Muscle layer of colon (tissue), 2 donors: Measurements from ENCODE around the gene INTS11.
A peak's percentile ranks its signal among the peaks of the same experiment; 100 is the strongest.

ENCODE experiments used
- H3K27ac ChIP-seq: one replicate; pipeline ENCODE4 v1.7.0; 2013; ENCODE audit warnings: low read depth, mild to moderate bottlenecking, low read length, moderate library complexity
- H3K27me3 ChIP-seq, 2 donors: one replicate each; pipeline ENCODE4 v1.7.0; 2013; ENCODE audit warnings: low read length in 2 of 2, mild to moderate bottlenecking in 2 of 2; ENCODE audit not compliant: insufficient read depth in 2 of 2, control insufficient read depth in 1 of 2
- H3K36me3 ChIP-seq: one replicate; pipeline ENCODE4 v1.7.0; 2013; ENCODE audit warnings: mild to moderate bottlenecking, low read length; ENCODE audit not compliant: insufficient read depth
- H3K4me1 ChIP-seq: one replicate; pipeline ENCODE4 v1.7.0; 2013; ENCODE audit warnings: mild to moderate bottlenecking, low read length; ENCODE audit not compliant: insufficient read depth
- H3K4me3 ChIP-seq, 2 donors: one replicate each; pipeline ENCODE4 v1.7.0; 2013; ENCODE audit warnings: low read length in 2 of 2, low read depth in 1 of 2, mild to moderate bottlenecking in 1 of 2, moderate library complexity in 1 of 2
- H3K9ac ChIP-seq: one replicate; pipeline ENCODE4 v1.7.0; 2013; ENCODE audit warnings: low read length
- H3K9me3 ChIP-seq: one replicate; pipeline ENCODE4 v1.7.0; 2013; ENCODE audit warnings: mild to moderate bottlenecking, low read length
- donor health status: abdominal sarcoma.
- donor health status: Adenocarcinoma of cecum.

The INTS11 gene

DNA sequence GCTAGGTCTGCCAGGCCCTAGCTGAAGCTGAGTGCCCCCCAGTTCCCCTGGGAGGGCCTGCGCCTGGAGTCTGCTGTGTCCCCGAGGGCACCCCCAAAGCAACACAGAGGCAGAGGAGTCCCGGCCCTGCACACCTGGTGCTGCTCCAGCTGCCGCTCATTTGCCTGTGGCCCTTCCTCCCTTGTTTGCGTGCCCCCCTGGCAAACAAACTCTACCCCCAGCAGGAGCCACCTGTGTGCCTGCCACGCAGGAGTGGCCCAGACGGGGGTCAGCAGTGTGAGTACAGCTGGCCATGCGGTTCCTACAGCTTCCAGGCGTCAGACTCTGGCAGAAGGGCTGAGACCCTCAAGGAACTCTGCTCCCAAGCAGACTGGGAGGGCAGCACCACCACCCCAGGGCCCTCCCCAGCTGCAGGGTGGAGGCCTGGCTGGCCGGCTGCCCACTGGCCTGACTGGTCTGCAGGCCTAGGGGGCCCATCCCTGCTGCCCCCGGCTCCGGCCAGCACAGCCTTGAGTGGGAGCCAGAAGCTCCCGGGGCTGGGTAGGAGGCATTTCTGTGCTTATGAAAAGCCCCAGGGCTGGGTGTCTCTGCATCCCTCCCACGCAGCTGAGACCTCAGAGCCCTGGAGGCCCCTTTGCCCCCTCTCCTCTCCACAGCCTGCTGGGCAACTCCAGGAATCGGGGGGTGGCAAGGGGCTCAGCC lies 6.1 kb upstream of the INTS11 start:
- Histone ChIP-seq H3K9me3 (no peaks in the 10 kb centered on the region), H3K36me3 (no peaks in the 10 kb centered on the region), H3K4me3 (no peak overlapping the region), H3K4me1 (peaks cover 8% of the 10 kb centered on the region), H3K9ac (no peak overlapping the region), H3K27me3 (peaks cover 0 to 8% of the 10 kb centered on the region in 2 donors), H3K27ac (no peak overlapping the region)

DNA sequence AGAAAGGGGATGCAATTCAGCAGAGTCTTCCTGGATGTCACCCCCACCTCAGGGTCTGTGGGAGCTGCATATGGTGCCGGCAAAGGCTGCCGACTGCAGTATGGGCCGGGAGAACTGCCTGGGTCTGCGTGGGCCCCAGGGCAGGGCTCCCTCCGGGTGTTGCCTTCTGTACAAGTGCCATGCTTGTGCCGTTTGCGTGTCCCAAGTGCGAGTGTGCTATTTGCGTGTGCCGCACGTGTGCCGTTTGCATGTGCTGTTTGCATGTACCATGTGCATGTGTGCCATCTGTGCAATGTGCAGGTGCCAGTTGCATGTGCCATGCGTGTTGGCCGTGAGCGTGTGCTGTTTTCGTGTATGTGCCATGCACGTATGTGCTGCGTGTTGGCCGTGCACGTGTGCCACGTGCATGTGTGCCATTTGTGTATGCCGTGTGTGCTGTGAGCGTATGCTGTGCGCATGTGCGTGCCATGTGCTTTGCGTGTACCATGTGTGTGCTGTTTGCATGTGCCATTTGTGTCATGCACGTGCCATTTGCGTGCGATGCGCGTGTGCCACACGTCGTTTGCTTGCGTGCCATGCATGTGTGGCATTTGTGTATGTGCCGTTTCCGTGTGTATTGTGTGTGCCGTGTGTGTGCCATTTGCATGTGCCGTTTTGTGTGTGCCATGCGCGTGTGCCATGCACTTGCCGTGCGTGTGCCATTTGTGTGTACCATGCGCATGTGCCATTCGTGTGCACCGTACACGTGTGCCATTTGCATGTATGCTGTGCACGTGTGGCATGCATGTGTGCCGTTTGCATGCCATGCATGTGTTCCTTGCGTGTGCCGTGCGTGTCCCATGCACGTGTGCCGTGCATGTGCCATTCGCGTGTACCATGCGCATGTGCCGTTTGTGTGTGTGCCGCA lies 5.1 kb upstream of the INTS11 start:
- Histone ChIP-seq H3K36me3 (no peaks in the 10 kb centered on the region), H3K9me3 (no peaks in the 10 kb centered on the region), H3K27me3 (peaks cover 0 to 8% of the 10 kb centered on the region in 2 donors), H3K4me1 (peaks cover 13% of the 10 kb centered on the region), H3K27ac (no peak overlapping the region), H3K4me3 (no peak overlapping the region), H3K9ac (no peak overlapping the region)

DNA sequence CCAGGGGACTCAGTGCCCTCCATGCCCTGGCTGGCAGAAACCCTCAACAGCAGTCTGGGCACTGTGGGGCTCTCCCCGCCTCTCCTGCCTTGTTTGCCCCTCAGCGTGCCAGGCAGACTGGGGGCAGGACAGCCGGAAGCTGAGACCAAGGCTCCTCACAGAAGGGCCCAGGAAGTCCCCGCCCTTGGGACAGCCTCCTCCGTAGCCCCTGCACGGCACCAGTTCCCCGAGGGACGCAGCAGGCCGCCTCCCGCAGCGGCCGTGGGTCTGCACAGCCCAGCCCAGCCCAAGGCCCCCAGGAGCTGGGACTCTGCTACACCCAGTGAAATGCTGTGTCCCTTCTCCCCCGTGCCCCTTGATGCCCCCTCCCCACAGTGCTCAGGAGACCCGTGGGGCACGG lies 3.8 kb upstream of the INTS11 start:
- Histone ChIP-seq H3K9ac (no peak overlapping the region), H3K36me3 (no peaks in the 10 kb centered on the region), H3K4me3 (no peak overlapping the region), H3K27me3 (peaks cover 0 to 8% of the 10 kb centered on the region in 2 donors), H3K4me1 (peaks cover 17% of the 10 kb centered on the region), H3K27ac (no peak overlapping the region), H3K9me3 (no peaks in the 10 kb centered on the region)

DNA sequence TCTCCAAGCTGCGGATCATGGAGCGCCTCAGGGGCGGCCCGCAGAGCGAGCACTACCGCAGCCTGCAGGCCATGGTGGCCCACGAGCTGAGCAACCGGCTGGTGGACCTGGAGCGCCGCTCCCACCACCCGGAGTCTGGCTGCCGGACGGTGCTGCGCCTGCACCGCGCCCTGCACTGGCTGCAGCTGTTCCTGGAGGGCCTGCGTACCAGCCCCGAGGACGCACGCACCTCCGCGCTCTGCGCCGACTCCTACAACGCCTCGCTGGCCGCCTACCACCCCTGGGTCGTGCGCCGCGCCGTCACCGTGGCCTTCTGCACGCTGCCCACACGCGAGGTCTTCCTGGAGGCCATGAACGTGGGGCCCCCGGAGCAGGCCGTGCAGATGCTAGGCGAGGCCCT lies 2.8 kb upstream of the INTS11 start:
- H3K9me3 ChIP-seq: no peaks in the 10 kb centered on the region
- H3K4me3 ChIP-seq: no peak overlapping the region
- H3K36me3 ChIP-seq: no peaks in the 10 kb centered on the region
- no peak overlapping the region for H3K27ac ChIP-seq
- H3K9ac ChIP-seq: no peak overlapping the region
- peaks cover 18% of the 10 kb centered on the region for H3K4me1 ChIP-seq
- H3K27me3 ChIP-seq: peaks cover 0 to 8% of the 10 kb centered on the region in 2 donors

DNA sequence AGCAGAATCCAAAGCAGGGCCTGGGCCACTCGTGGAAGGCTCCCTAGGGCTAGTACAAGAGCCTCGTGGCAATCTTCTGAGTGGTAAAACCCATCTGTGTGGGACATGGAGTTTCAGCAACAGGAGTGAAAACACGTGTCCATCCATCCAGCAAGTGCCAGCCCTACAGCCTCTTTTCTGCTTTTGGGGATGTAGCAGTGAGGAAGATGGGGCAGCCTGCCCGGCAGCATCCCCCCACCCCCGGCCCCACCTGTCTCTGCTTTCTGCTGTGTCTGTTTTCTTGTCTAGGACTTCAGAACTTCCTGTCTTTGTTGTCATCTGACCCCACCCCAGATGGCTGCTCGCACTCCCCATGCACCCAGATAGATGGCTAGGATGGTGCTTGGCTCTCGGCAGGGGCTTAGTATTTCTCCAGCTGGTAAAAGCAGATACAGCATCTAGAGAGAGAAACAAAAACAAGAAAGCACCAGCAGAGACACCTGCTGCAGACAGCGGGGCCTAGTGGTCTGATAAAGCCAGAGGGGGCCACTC lies 1.7 kb upstream of the INTS11 start:
- H3K36me3 ChIP-seq: no peaks in the 10 kb centered on the region
- peaks cover 24% of the 10 kb centered on the region for H3K4me1 ChIP-seq
- H3K27ac ChIP-seq: no peak overlapping the region
- no peaks in the 10 kb centered on the region for H3K9me3 ChIP-seq
- no peak overlapping the region for H3K9ac ChIP-seq
- peaks cover 0 to 6% of the 10 kb centered on the region in 2 donors for H3K27me3 ChIP-seq
- H3K4me3 ChIP-seq: peak overlapping the region in 1 of 2 donors; percentile 77

DNA sequence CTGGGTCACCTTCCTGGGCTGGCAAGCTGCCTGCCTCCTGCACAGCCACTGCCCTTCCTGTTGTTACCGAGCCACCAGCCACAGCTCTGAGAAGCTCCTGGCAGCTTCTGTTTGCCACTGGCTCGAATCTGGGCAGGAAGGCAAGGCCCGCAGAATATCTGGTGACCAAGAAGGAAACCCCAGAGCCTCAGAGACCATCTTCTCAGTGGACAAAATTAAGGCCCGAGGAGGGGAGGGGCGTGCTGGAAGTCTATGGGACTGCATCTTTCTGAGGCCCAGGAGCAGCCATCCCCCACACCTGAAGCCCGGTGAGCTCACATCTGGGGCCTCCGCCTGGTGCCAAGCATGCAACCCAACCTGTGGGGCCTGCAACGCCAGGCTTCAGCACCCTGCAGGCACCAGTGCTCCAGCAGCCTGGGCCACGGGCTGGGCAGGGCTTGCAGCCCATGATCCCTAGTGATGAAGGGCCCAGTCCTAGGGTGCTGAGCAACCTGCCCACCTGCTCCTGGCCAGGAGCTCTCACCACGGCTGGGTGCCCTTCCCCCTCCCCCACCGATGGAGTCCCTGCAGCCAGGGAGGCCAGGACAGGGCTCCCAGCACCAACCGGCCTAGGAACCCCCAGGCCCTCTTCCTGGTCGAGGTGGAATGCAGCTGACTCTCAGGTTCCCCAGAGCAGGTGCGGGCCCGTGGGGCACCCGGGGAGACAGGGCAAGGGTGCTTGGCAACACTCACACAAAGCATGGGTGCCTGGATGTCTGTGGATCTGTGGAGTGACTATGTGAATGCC lies 1.0 kb upstream of the INTS11 start:
- no peaks in the 10 kb centered on the region for H3K27me3 ChIP-seq
- peaks cover under 1% of the 10 kb centered on the region for H3K36me3 ChIP-seq
- H3K9ac ChIP-seq: peak overlapping the region; percentile 44
- peak overlapping the region; percentile 77 to 91 for H3K4me3 ChIP-seq
- peaks cover 24% of the 10 kb centered on the region for H3K4me1 ChIP-seq
- H3K27ac ChIP-seq: peak overlapping the region; percentile 88
- no peaks in the 10 kb centered on the region for H3K9me3 ChIP-seq

DNA sequence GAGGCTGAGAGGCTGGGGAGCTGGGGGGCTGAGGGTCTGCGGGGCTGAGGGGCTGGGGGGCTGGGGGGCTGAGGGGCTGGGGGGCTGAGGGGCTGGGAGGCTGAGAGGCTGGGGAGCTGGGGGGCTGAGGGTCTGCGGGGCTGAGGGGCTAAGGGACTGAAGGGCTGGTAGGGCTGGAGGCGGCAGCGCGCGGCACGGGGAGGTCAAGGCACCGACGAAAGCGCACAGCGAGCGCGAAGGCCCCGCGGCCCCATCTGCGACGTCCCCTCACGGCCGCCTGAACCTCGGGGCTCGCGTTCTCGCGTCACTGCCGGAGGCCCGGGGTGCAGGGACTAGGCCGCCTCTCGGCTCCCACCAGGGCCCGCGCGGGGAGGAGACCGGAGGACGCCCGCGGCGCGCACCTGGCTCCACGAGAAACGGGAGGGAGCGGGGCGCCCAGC lies 356 bp downstream of the INTS11 start:
- peaks cover 27% of the 10 kb centered on the region for H3K4me1 ChIP-seq
- H3K4me3 ChIP-seq: peak overlapping the region; percentile 59 to 91
- H3K27ac ChIP-seq: peak overlapping the region; percentile 86
- H3K27me3 ChIP-seq: no peaks in the 10 kb centered on the region
- H3K36me3 ChIP-seq: peaks cover 14% of the 10 kb centered on the region
- no peak overlapping the region for H3K9ac ChIP-seq
- no peaks in the 10 kb centered on the region for H3K9me3 ChIP-seq

DNA sequence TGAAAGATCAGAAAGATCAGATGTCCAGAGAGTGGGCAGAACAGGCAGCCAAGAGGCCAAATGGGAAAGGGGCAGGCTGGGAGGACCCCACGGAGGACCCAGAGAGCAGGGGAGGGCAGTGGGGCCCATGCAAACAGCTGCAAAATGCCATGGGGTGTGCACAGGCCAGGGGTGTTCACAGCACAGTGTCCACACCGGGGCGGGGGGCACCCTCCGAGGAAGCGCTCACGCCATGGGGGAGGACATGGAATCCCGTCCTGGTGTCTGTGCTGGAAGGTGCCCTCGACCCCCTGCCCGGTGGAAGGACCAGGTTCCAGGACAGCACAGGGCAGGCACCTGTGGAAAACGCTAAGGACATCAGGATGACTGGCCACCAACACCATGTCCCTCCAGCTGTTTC lies 1.5 kb downstream of the INTS11 start:
- Histone ChIP-seq H3K4me3 (no peak overlapping the region), H3K27ac (no peak overlapping the region), H3K9ac (no peak overlapping the region), H3K36me3 (peaks cover 16% of the 10 kb centered on the region), H3K9me3 (no peaks in the 10 kb centered on the region), H3K4me1 (peaks cover 38% of the 10 kb centered on the region), H3K27me3 (no peaks in the 10 kb centered on the region)

DNA sequence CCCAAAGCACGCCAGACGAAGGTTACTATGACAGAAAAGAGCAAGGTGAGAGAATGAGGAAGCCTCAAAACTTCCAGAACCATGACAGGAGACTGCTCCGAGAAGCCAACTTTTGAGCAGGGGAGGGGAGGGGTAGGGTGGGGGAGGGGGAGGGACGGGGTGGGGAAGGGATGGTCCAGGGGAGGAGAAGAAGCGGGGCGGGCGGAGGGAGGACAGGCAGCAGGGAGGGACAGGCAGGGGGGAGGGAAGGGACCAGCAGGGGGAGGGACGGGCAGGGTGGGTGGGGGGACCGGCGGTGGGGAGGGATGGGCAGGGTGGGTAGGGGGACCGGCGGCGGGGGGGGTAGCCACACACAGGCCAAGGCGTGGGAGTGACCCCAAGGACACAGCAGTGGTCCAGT lies 2.0 kb downstream of the INTS11 start:
- no peak overlapping the region for H3K9ac ChIP-seq
- no peaks in the 10 kb centered on the region for H3K9me3 ChIP-seq
- H3K27ac ChIP-seq: no peak overlapping the region
- no peak overlapping the region for H3K4me3 ChIP-seq
- peaks cover 18% of the 10 kb centered on the region for H3K36me3 ChIP-seq
- H3K4me1 ChIP-seq: peaks cover 44% of the 10 kb centered on the region
- no peaks in the 10 kb centered on the region for H3K27me3 ChIP-seq

DNA sequence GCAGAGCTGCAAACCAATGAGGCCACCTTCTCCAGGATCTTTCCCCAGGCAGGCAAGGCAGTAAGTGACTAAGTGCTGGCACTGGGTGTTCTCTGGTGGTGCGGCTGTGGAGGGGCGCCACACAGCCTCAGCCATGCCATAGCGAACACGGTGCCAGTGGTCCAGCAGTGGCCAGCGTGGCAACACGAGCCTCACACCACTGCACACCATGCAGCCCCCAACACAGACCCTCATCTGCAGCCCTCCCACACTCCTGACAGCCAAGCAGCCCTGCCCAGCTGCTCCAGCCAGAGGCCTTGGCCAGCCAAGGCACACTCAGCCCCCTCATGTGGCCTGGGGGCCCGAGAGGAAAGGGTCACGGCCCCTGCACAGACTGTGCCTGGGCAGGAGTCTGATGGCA lies 3.0 kb downstream of the INTS11 start:
- Histone ChIP-seq H3K4me3 (no peak overlapping the region), H3K27me3 (no peaks in the 10 kb centered on the region), H3K9me3 (no peaks in the 10 kb centered on the region), H3K4me1 (peaks cover 44% of the 10 kb centered on the region), H3K9ac (no peak overlapping the region), H3K27ac (no peak overlapping the region), H3K36me3 (peaks cover 22% of the 10 kb centered on the region)
